NCI-H1436 treated with DMSO at 0.1 percent for 48 hours (cell line): Measurements from ENCODE around the gene TCEANC2.
"Not testable (repeated sequence)": the region's sequence is repeated elsewhere in the genome, so short reads cannot be mapped to it uniquely, and the experiment has no call there.

ENCODE experiments used
- DNase-seq: peaks from one replicate; lab custom pipeline; 2025; lab: John Stamatoyannopoulos, UW

TCEANC2 gene

DNA sequence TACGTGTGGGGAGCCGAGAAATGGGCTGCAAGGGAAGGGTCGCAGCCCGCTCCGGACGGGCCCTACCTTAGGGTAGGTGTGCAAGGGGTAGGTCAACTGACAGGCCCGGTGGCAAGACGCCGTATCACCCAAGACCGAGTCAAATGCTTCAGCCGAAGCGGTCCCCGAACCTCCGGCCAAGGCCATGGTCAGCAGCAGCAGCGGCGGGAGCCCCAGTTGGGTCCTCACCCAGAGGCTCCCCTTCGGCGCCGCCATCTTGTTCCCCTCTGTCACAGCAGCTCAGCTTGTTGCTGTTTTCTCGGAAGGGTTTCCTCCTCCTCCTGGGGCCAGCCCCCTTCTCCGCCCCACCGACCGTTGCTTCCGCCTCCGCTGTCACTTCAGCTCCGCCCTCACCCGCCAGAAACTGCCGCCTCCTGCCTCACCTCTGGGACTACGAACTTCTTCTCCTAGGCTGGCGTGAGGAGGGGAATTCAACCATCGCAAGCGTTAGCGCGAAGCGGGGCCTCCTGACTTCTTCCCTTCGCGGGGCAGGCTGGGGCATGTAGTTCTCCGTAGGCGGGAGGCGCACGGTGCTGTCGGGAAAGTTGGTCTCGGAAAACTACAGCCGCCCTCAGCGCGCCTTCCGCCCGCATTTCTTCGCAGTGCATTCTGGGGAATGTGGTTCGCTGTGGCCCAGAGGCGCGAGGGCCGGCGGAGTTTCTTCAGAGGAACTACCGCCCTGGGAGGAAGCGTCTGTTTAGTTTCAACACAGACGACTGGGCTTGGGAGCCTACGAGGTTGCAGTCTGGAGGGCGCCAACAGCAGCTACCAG is at the start of gene TCEANC2, which contains the start of gene TMEM59:
Gene TCEANC2, plus strand, starts transcription at position 675 of the 811 bp plus-strand sequence. CDS start 815 bp downstream, outside the sequence.
Gene TMEM59, minus strand, starts transcription at position 271 of the 811 bp plus-strand sequence. Its CDS starts 16 bp downstream, at position 255.
- DNase-seq = peak; percentile 94

GRCh38 chr1:54003750-54004480 is 49.5 kb upstream of the TCEANC2 start:
- not testable (repeated sequence) for DNase-seq

DNA sequence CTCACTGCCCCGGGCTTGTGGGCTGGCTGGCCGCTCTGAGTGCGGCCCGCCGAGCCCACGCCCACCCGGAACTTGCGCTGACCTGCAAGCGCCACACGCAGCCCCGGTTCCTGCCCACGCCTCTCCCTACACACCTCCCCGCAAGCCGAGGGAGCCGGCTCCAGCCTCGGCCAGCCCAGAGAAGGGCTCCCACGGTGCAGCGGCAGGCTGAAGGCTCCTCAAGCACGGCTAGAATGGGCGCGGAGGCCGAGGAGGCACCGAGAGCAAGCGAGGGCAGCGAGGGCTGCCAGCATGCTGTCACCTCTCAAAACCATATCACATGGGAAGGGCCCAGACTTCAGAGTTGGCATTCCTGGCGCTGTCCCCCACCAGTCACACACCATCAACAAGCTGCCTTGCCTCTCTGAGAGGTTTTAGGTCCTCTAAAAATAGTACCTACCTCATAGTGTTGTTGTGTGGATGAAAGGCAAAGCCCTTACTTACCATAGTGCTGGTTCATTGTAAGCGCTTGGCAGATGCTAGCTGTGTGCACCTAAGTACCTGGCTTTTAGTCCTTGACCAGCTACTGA is 48.8 kb upstream of the TCEANC2 start:
- no peak for DNase-seq

DNA sequence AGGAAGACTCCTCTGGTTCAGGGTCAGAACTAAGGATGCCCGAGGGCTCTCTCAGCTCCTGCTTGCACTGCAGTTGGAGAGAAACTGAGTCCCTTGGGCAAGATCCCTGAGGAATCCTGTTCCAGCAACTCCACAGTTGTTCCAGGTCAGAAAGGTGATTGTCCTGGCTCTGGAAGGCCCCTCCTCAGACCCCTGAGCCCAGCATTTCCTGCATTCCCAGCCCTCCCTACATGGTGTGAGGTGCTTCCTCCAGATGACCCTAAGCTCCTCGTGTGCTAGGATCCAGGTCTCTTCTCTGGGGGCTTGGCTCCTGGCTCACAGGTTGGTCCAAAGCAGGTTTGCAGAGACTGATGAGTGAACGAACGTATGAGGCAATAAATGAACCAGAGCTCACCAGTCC is 46.9 kb upstream of the TCEANC2 start:
- DNase-seq = no peak

GRCh38 chr1:54007613-54008012 is 45.8 kb upstream of the TCEANC2 start:
- DNase-seq = no peak

DNA sequence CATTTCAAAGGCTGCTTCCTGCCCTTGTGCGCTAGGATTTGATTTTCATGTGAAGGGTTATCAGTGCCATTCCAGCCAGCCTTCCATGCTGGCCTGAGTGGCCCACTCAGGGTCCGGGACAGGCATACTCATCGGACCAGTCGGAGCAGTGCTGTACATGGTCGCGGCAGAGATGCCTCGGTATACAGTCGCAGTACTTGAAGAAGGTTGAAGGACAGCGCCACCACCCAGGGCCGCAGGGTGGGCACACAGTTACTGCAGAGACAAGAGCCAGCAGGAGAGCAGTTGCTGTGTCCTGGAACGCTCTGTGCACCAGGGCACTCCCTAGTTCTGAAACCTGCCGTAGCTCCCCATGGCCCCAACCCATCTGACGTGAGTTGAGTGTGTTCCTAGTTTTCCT is 44.5 kb upstream of the TCEANC2 start:
- no peak for DNase-seq

GRCh38 chr1:54009406-54009805 is 44.0 kb upstream of the TCEANC2 start:
- no peak for DNase-seq

DNA sequence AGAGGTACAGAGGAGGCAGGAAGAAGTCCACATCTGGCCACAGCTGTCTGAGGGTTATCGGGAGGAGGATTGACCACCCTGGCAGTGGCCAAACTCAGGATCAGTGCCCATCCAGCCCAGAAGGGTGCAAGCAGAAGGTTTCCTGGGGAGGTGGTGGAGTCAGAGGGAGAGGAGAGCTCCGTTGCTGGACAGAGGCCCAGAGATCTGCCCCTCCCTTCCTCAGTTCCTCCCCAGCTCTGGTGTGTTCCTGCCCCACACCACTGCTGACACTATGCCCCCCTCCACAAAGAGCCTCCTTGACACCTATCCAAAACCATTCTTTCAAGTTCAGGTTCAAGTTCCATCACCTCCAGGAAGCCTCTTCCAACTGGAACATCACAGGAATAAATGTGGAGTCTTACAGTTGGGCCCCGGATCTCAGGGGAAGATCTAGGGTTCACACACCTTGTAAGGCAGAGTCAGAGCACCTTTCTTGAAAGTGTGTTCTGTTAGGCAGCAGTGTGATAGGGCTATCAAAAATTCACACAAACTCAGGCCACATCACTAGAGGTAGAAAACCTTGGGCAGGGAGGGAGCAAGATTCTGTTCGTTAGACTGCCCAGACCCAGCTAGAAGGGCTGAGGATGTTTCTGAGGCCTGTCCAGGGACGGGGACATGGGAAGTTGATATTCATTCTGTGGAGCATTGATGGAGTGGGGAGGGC is 42.8 kb upstream of the TCEANC2 start:
- no peak for DNase-seq

DNA sequence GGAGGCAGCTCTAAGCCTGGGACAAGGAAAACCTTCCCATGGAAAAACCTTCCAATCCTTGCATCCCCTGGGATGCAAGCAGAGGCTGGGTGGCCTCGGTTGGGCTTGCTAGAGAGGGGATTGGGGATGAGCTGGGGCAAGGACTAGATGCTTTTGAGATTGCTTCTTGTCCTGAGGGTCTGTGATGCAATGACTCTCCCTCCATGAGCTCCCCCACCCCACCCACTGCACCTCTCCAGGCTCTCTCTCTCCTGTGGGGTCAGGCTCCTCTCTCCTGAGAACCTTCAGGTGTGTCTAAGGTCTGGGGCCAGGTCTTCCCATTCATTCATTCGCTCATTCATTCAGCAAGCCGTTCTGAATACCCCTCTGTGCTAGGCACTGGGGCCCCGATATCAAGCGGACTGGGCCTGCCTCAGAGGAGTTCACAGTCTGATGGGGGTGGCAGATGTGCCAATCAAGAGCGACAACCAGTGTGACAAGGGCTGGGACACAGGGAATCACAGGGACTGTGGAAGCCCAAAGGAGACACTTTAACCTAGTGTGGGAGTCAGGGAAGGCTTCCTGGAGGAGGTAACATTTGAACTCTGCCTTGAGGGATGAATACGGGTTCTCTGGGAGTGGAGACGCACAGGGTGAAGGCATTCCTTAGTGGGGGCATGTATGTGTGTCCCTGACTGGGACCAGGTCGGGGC is 41.9 kb upstream of the TCEANC2 start:
- DNase-seq = no peak

DNA sequence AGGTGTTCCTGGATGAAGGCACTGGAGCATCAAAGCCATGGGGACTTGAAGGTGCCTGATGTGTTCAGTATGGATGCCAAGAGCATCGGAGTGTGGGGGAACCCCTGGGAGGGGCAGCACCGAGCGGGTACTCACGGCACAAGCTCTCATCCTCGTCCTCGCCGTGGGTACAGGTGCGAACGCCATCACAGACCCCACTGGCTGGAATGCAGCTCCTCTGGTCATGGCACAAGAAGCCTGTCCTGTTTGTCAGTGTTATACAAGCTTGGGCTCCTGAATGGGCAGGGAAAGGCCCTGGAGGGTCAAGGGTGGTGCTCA is 41.4 kb upstream of the TCEANC2 start:
- no peak for DNase-seq

GRCh38 chr1:54012863-54013262 is 40.5 kb upstream of the TCEANC2 start:
- DNase-seq = no peak

- DNase-seq = no peak
These were observed 39.9 kb upstream of the TCEANC2 start for GRCh38 chr1:54013393-54014008.

- no peak for DNase-seq
These were observed 39.3 kb upstream of the TCEANC2 start for GRCh38 chr1:54014009-54014629.

GRCh38 chr1:54016343-54017282 is 36.8 kb upstream of the TCEANC2 start:
- DNase-seq = no peak

GRCh38 chr1:54017979-54018378 is 35.4 kb upstream of the TCEANC2 start, which contains the start of gene LDLRAD1:
TSS of gene LDLRAD1 (minus strand) at chr1:54018186. CDS start at chr1:54018112, 74 bp downstream.
- no peak for DNase-seq

GRCh38 chr1:54018635-54019034 is 34.8 kb upstream of the TCEANC2 start:
- DNase-seq = no peak

- not testable (repeated sequence) for DNase-seq
These were observed 33.7 kb upstream of the TCEANC2 start for GRCh38 chr1:54019562-54020176.

GRCh38 chr1:54024358-54024757 is 29.1 kb upstream of the TCEANC2 start:
- no peak for DNase-seq

GRCh38 chr1:54024811-54025210 is 28.6 kb upstream of the TCEANC2 start:
- not testable (repeated sequence) for DNase-seq
